Pancreas (tissue), 10 donors: ENCODE data around the gene TMEM169. TPM values are rescaled to one million over a fixed set of nuclear protein-coding genes. Genes with fewer than 3 reads are reported as not detected.

ENCODE experiments used
- ATAC-seq, 4 donors: fragments of 200-7000 bp; cut with Tn5 transposase; one replicate each; pipeline versions ENCODE4 v1.8.0 to v1.9.1; 2020; ENCODE audit warnings: mild to moderate bottlenecking in 4 of 4, moderate library complexity in 4 of 4
- DNase-seq, 6 donors: peaks; one replicate each; pipeline ENCODE4 v3.0.0-alpha.2; 2020
- FAIRE-seq: peaks from 2 replicates; lab custom pipeline; 2012; peaks lifted over from hg19 to GRCh38; lab: Jason Lieb, UNC
- H3K27ac ChIP-seq, 4 donors: fragments of 200-600 bp; sonication (generic); 1 replicate in 3 of 4; 2 replicates in 1 of 4; pipeline versions ENCODE4 v1.5.0 to v1.8.0; 2020
- H3K27me3 ChIP-seq, 4 donors: fragments of 200-600 bp; one replicate each; pipeline ENCODE4 v1.8.0; 2021
- H3K36me3 ChIP-seq, 3 donors: fragments of 200-600 bp; sonication (generic) in 1 of 3; one replicate each; pipeline versions ENCODE4 v1.5.0 to v1.8.0; 2020 to 2021
- H3K4me1 ChIP-seq, 3 donors: fragments of 200-600 bp; one replicate each; pipeline ENCODE4 v1.8.0; 2021
- H3K4me3 ChIP-seq, 4 donors: fragments of 200-600 bp; sonication (generic) in 2 of 4; one replicate each; pipeline versions ENCODE4 v1.5.0 to v1.8.0; 2020 to 2021
- H3K9me3 ChIP-seq, 4 donors: fragments of 200-600 bp; one replicate each; pipeline ENCODE4 v1.8.0; 2021
- WGBS, 2 donors: extraction: QIAGEN DNeasy Blood & Tissue Kit; methylation state at CpG; one replicate each; pipeline ENCODE4 v1.1.7; 2013; 5-methylcytosine and 5-hydroxymethylcytosine counted together
- intact Hi-C, 3 donors: fragments of 100-400 bp; cut with DNase I; formaldehyde crosslinking; loops; one replicate each; pipeline versions ENCODE4 v1.11.1 to v1.14.2; 2022
- polyA plus RNA-seq, 2 donors: library from polyadenylated mRNA; stranded (reverse); fragments of 200-250 nt; gene quantifications; one replicate each; pipeline ENCODE4 v1.2.3, GENCODE V29; 2013
- total RNA-seq, 6 donors: library from RNA; stranded (reverse); fragmentation: NEBNext Ultra II Directional in 4 of 6; extraction: Animal tissue kit (Norgen Biotek cat#: 25700) in 4 of 6; gene quantifications; one replicate each; pipeline versions ENCODE4 v1.2.1 to v1.2.4, GENCODE V29; 2021 to 2023
- TF ChIP-seq, protein P1 (sequence below), 4 donors: fragments of 200-600 bp; sonication (generic) in 3 of 4; IDR thresholded peaks; one replicate each; pipeline versions ENCODE4 v1.5.0 to v1.8.0; 2021; ENCODE audit warnings: antibody characterized with exemption in 4 of 4
- donor health status: healthy with polysubstance abuse.
- donor health status: DM: no; HTN: no; CAD: no; lungs with moderate emphysema.
- donor health status: DM: no; HTN: no; CAD: no.
- donor health status: control.
- donor health status: control.
- donor health status: Bipolar disorder and iron deficiency.
- donor health status: DM: yes; HTN: yes; CAD: no.
- donor health status: DM: no; HTN: no; CAD: no.
- donor health status: DM: no; HTN: no; CAD: no.
- donor health status: DM: yes; HTN: yes; CAD: no.

Gene TMEM169
- total and polyA plus RNA-seq, 8 donors, result 0.15 to 0.55 (median 0.44) TPM

- Histone ChIP-seq H3K27ac (peak overlapping the region; percentile 49 to 78 (median 60)), H3K4me3 (peak overlapping the region in 1 of 4 donors; percentile 9), H3K36me3 (no peaks in the 10 kb centered on the region), H3K9me3 (no peaks in the 10 kb centered on the region), H3K27me3 (no peaks in the 10 kb centered on the region), H3K4me1 (peaks cover 0 to 5% (median 0%) of the 10 kb centered on the region in 3 donors)
- FAIRE-seq, result no peak
- 52 to 71% methylated on average over 7 of the region's 7 CpGs for WGBS, 2 donors
- ATAC-seq, result peak; percentile 85 to 95 (median 92)
- intact Hi-C loops, result no loop called here
- DNase-seq, result peak in 3 of 6 donors; percentile 26 to 54 (median 46)
- TF ChIP-seq, protein P1, sequence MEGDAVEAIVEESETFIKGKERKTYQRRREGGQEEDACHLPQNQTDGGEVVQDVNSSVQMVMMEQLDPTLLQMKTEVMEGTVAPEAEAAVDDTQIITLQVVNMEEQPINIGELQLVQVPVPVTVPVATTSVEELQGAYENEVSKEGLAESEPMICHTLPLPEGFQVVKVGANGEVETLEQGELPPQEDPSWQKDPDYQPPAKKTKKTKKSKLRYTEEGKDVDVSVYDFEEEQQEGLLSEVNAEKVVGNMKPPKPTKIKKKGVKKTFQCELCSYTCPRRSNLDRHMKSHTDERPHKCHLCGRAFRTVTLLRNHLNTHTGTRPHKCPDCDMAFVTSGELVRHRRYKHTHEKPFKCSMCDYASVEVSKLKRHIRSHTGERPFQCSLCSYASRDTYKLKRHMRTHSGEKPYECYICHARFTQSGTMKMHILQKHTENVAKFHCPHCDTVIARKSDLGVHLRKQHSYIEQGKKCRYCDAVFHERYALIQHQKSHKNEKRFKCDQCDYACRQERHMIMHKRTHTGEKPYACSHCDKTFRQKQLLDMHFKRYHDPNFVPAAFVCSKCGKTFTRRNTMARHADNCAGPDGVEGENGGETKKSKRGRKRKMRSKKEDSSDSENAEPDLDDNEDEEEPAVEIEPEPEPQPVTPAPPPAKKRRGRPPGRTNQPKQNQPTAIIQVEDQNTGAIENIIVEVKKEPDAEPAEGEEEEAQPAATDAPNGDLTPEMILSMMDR (IDR thresholded peaks at IDR 0.05), result no peak
These were observed 24.0 kb upstream of the TMEM169 start for GRCh38 chr2:216057688-216058193.

DNA sequence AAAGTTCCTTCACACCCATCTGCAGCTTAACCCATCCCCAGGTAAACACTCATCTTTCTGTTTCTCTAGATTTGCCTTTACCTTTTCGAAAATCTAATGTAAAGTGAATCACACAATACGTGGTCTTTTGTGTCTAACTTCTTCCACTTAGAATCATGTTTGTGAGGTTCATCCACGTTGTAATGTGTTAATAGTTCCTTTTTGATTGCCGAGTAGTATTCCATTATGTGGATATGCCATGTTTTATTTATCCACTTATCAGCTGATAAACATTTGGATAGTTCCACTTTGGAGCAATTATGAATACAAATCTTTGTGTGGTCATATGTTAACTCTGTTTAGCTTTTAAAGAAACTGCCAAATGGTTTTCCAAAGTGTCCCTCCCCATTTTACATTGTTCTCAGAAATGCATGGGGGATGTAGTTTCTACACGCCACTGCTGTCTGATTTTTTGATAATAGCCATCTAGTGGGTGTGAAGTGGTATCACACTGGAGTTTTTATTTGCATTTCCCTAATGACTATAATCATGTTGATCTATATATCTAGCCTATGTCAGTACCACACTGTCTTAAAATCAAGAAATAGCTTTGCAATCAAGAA lies 22.4 kb upstream of the TMEM169 start:
- 95 to 97% methylated on average over 5 of the region's 5 CpGs for WGBS, 2 donors
- no peak for FAIRE-seq

DNA sequence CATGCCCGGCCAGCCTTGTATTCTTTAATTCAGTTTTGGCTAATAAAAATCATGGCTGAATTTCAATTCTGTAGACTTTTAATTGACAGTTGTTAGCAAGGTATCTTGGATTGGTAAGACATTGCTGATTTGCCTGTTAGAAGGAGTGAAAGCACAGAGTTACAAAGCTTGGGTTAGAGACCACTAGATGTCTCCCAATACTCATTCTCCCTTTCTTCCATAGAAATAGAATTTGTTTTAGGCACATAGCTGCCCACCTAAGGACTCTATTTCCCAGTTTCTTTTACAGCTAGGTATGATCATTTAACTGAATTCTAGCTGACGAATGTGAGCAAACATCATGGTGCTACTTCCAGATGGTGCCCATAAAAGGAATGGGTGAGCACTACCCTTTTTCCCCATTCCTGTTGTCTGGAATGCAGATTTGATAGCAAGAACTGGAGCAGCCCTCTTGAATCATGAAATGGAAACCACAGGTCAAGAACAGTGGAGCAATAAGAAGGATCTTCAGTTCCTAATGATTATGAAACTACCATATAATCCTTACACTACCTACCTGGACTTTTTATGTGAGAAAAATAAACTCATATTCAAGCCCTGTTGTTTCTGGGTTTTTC lies 17.6 kb upstream of the TMEM169 start:
- no peak for ATAC-seq
- Histone ChIP-seq H3K36me3 (no peaks in the 10 kb centered on the region), H3K27ac (no peak overlapping the region), H3K27me3 (no peaks in the 10 kb centered on the region), H3K9me3 (no peaks in the 10 kb centered on the region), H3K4me3 (no peak overlapping the region), H3K4me1 (no peaks in the 10 kb centered on the region)
- intact Hi-C loops, result no loop called here
- no peak for FAIRE-seq
- TF ChIP-seq, protein P1 (IDR thresholded peaks at IDR 0.05), result no peak
- WGBS, 2 donors, result 85 to 91% methylated on average over 2 of the region's 2 CpGs
- DNase-seq, result no peak

More for the DNA sequence above, 22.4 kb upstream of the TMEM169 start:
- ATAC-seq (no peak), DNase-seq (no peak)
- H3K4me1 ChIP-seq, result peaks cover 0 to 5% (median 0%) of the 10 kb centered on the region in 3 donors
- H3K27me3 ChIP-seq, result no peaks in the 10 kb centered on the region
- no peak overlapping the region for H3K27ac ChIP-seq
- H3K36me3 ChIP-seq, result no peaks in the 10 kb centered on the region
- H3K9me3 ChIP-seq, result no peaks in the 10 kb centered on the region
- TF ChIP-seq, protein P1 (IDR thresholded peaks at IDR 0.05), result no peak
- intact Hi-C loops, result no loop called here
- no peak overlapping the region for H3K4me3 ChIP-seq

GRCh38 chr2:216064665-216065064 lies 17.1 kb upstream of the TMEM169 start:
- ATAC-seq (no peak), FAIRE-seq (no peak), DNase-seq (no peak)
- TF ChIP-seq, protein P1 (IDR thresholded peaks at IDR 0.05), result no peak
- intact Hi-C loops, result no loop called here
- Histone ChIP-seq H3K27me3 (no peaks in the 10 kb centered on the region), H3K27ac (no peak overlapping the region), H3K36me3 (no peaks in the 10 kb centered on the region), H3K4me1 (no peaks in the 10 kb centered on the region), H3K4me3 (no peak overlapping the region), H3K9me3 (no peaks in the 10 kb centered on the region)
- WGBS, 2 donors, result 77 to 84% methylated on average over 1 of the region's 1 CpG

DNA sequence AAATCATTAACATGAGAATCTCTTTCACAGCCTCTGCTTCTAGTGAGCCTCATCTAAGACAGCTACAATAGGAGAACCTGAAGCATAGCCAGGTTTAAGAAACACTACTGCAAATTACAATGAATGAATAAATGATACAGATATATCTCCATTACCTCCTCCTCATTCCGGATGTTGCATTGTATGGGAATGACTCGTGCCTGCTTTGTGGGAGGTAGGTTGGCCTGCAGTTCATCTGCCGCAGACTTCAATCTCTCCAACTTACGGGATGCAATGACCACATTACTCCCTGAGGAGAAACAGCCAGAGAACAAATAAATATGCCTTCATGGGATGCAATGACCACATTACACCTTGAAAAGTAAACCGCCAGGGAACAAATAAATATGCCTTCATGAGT lies 15.5 kb upstream of the TMEM169 start:
- TF ChIP-seq, protein P1 (IDR thresholded peaks at IDR 0.05), result no peak
- intact Hi-C loops, result no loop called here
- H3K27ac ChIP-seq, result no peak overlapping the region
- FAIRE-seq (no peak), DNase-seq (no peak), ATAC-seq (no peak)
- no peaks in the 10 kb centered on the region for H3K9me3 ChIP-seq
- 88 to 93% methylated on average over 5 of the region's 5 CpGs for WGBS, 2 donors
- H3K27me3 ChIP-seq, result no peaks in the 10 kb centered on the region
- no peaks in the 10 kb centered on the region for H3K4me1 ChIP-seq
- H3K4me3 ChIP-seq, result no peak overlapping the region
- no peaks in the 10 kb centered on the region for H3K36me3 ChIP-seq
